ENCODE data around the gene CASP10. TPM values are rescaled to one million over a fixed set of nuclear protein-coding genes. Genes with fewer than 3 reads are reported as not detected.

Gene CASP10
- total RNA-seq, 1 donor from 2014 or later, result 26.7 TPM

- DNase-seq (no peak), ATAC-seq (no peak)
- Histone ChIP-seq H3K4me1 (no peaks in the 10 kb centered on the region), H3K4me3 (no peak overlapping the region), H3K27me3 (ENCODE audit: low read depth) (no peaks in the 10 kb centered on the region), H3K27ac (no peak overlapping the region), H3K9me3 (no peaks in the 10 kb centered on the region), H3K36me3 (peaks cover 92% of the 10 kb centered on the region)
- TF ChIP-seq CTCF (IDR thresholded peaks at IDR 0.05), result no peak
- intact Hi-C loops (cut with DNase I), result no loop called here
Measured at GRCh38 chr2:201275990-201276389, 93.0 kb downstream of the CASP10 start.

GRCh38 chr2:201276511-201276910 lies 93.6 kb downstream of the CASP10 start:
- H3K4me1 ChIP-seq, result no peaks in the 10 kb centered on the region
- no peaks in the 10 kb centered on the region for H3K27me3 ChIP-seq (ENCODE audit: low read depth)
- H3K27ac ChIP-seq, result no peak overlapping the region
- TF ChIP-seq CTCF (IDR thresholded peaks at IDR 0.05), result no peak
- H3K9me3 ChIP-seq, result no peaks in the 10 kb centered on the region
- ATAC-seq (no peak), DNase-seq (no peak)
- H3K36me3 ChIP-seq, result peaks cover 87% of the 10 kb centered on the region
- intact Hi-C loops (cut with DNase I), result no loop called here
- H3K4me3 ChIP-seq, result no peak overlapping the region

Other genes starting within 250 kb of the CASP10 start
- 28.6 TPM for gene ORC2, start 219.5 kb upstream of the CASP10 start, total RNA-seq
- 36.7 TPM for gene HYCC2, start 111.5 kb upstream of the CASP10 start, total RNA-seq
- gene NDUFB3, start 111.1 kb upstream of the CASP10 start, total RNA-seq, result 73.8 TPM
- 345 TPM for gene CFLAR, start 67.0 kb upstream of the CASP10 start, total RNA-seq
- 44.2 TPM for gene CASP8, start 77.4 kb downstream of the CASP10 start, total RNA-seq
- gene FLACC1, start 174.2 kb downstream of the CASP10 start, total RNA-seq, result 6.8 TPM